Small intestine (tissue), 7 donors: ENCODE results near the gene CTBP2. TPM values are rescaled to one million over a fixed set of nuclear protein-coding genes. Genes with fewer than 3 reads are reported as not detected.

Experiments
- DNase-seq, 2 donors: peaks; one replicate each; pipeline versions ENCODE4 v3.0.0 to v3.0.0-alpha.2; 2013
- FAIRE-seq: peaks from 2 replicates; lab custom pipeline; 2012; peaks lifted over from hg19 to GRCh38; lab: Jason Lieb, UNC
- H3K27ac ChIP-seq, 3 donors: one replicate each; pipeline ENCODE4 v1.5.1; 2013; ENCODE audit warnings: low read length in 2 of 3, mild to moderate bottlenecking in 2 of 3, control low read depth in 1 of 3, inconsistent platforms in 1 of 3, low read depth in 1 of 3, moderate library complexity in 1 of 3
- H3K27me3 ChIP-seq, 3 donors: one replicate each; pipeline ENCODE4 v1.6.1; 2013; ENCODE audit warnings: low read length in 3 of 3, inconsistent platforms in 1 of 3; ENCODE audit not compliant: control insufficient read depth in 3 of 3, insufficient read depth in 3 of 3
- H3K36me3 ChIP-seq, 3 donors: one replicate each; pipeline ENCODE4 v1.6.1; 2013; ENCODE audit warnings: low read length in 3 of 3, inconsistent platforms in 1 of 3, low read depth in 1 of 3, mild to moderate bottlenecking in 1 of 3, moderate library complexity in 1 of 3; ENCODE audit not compliant: control insufficient read depth in 3 of 3, insufficient read depth in 2 of 3
- H3K4me1 ChIP-seq, 3 donors: one replicate each; pipeline ENCODE4 v1.6.1; 2013; ENCODE audit warnings: low read length in 2 of 3, inconsistent platforms in 1 of 3, low read depth in 1 of 3, mild to moderate bottlenecking in 1 of 3, moderate library complexity in 1 of 3; ENCODE audit not compliant: control insufficient read depth in 3 of 3, insufficient read depth in 2 of 3
- H3K4me3 ChIP-seq, 3 donors: one replicate each; pipeline ENCODE4 v1.5.1; 2013; ENCODE audit warnings: low read length in 3 of 3, control low read depth in 1 of 3, inconsistent platforms in 1 of 3, low read depth in 1 of 3, mild to moderate bottlenecking in 1 of 3, moderate library complexity in 1 of 3
- H3K9me3 ChIP-seq, 2 donors: one replicate each; pipeline ENCODE4 v1.6.1; 2013; ENCODE audit warnings: low read depth in 1 of 2, low read length in 1 of 2; ENCODE audit not compliant: control insufficient read depth in 2 of 2, insufficient read depth in 1 of 2
- WGBS, 3 donors: extraction: QIAGEN DNeasy Blood & Tissue Kit; methylation state at CpG; one replicate each; pipeline ENCODE4 v1.1.7; 2013; 5-methylcytosine and 5-hydroxymethylcytosine counted together
- polyA plus RNA-seq, 4 donors: library from polyadenylated mRNA; stranded (reverse) in 3 of 4; unstranded in 1 of 4; fragments of 200-250 nt in 3 of 4; fragments of 120-200 nt in 1 of 4; gene quantifications; one replicate each; pipeline versions ENCODE4 v1.2.1 to v1.2.3, GENCODE V29; 2013
- donor health status: healthy with polysubstance abuse.
- donor health status: control.
- donor health status: control.
- donor health status: Bipolar disorder and iron deficiency.
- donor health status: healthy.

CTBP2 gene
- polyA plus RNA-seq, 4 donors, result 38.1 to 56.8 (median 49.1) TPM

GRCh38 chr10:125118701-125119100, 41.7 kb downstream of the CTBP2 start:
- Histone ChIP-seq H3K27me3 (no peaks in the 10 kb centered on the region), H3K9me3 (no peaks in the 10 kb centered on the region), H3K36me3 (peaks cover 2 to 65% (median 2%) of the 10 kb centered on the region in 3 donors), H3K4me1 (peaks cover 15 to 43% (median 35%) of the 10 kb centered on the region in 3 donors), H3K27ac (peak overlapping the region in 1 of 3 donors; percentile 85), H3K4me3 (no peak overlapping the region)
- DNase-seq (no peak), FAIRE-seq (no peak)
- 79 to 88% (median 83%) methylated on average over 10 of the region's 10 CpGs for WGBS, 3 donors

GRCh38 chr10:125118011-125118611, 42.3 kb downstream of the CTBP2 start:
- Histone ChIP-seq H3K27ac (peak overlapping the region in 2 of 3 donors; percentile 54 to 85), H3K4me3 (no peak overlapping the region), H3K36me3 (peaks cover 2 to 62% (median 2%) of the 10 kb centered on the region in 3 donors), H3K9me3 (no peaks in the 10 kb centered on the region), H3K4me1 (peaks cover 12 to 44% (median 30%) of the 10 kb centered on the region in 3 donors), H3K27me3 (no peaks in the 10 kb centered on the region)
- DNase-seq, result peak in 1 of 2 donors; percentile 64
- WGBS, 3 donors, result 19 to 32% (median 30%) methylated on average over 13 to 14 of the region's 14 CpGs
- no peak for FAIRE-seq

- peaks cover 7 to 35% (median 27%) of the 10 kb centered on the region in 3 donors for H3K4me1 ChIP-seq
- H3K27ac ChIP-seq, result no peak overlapping the region
- peaks cover 0 to 54% (median 2%) of the 10 kb centered on the region in 3 donors for H3K36me3 ChIP-seq
- WGBS, 3 donors, result 73 to 79% (median 75%) methylated on average over 18 of the region's 18 CpGs
- no peaks in the 10 kb centered on the region for H3K9me3 ChIP-seq
- H3K27me3 ChIP-seq, result no peaks in the 10 kb centered on the region
- DNase-seq (no peak), FAIRE-seq (no peak)
- H3K4me3 ChIP-seq, result no peak overlapping the region
These were observed 43.6 kb downstream of the CTBP2 start for GRCh38 chr10:125116652-125117310.

GRCh38 chr10:125116041-125116649, 44.2 kb downstream of the CTBP2 start:
- Histone ChIP-seq H3K27me3 (no peaks in the 10 kb centered on the region), H3K4me3 (no peak overlapping the region), H3K4me1 (peaks cover 5 to 29% (median 21%) of the 10 kb centered on the region in 3 donors), H3K9me3 (no peaks in the 10 kb centered on the region), H3K36me3 (peaks cover 0 to 50% (median 2%) of the 10 kb centered on the region in 3 donors), H3K27ac (no peak overlapping the region)
- 79 to 88% (median 83%) methylated on average over 16 of the region's 16 CpGs for WGBS, 3 donors
- DNase-seq (no peak), FAIRE-seq (no peak)

- FAIRE-seq (no peak), DNase-seq (no peak)
- H3K4me1 ChIP-seq, result peaks cover 2 to 24% (median 14%) of the 10 kb centered on the region in 3 donors
- H3K36me3 ChIP-seq, result peaks cover 0 to 45% (median 0%) of the 10 kb centered on the region in 3 donors
- no peaks in the 10 kb centered on the region for H3K27me3 ChIP-seq
- H3K4me3 ChIP-seq, result no peak overlapping the region
- no peak overlapping the region for H3K27ac ChIP-seq
- 82 to 90% (median 82%) methylated on average over 5 of the region's 5 CpGs for WGBS, 3 donors
- no peaks in the 10 kb centered on the region for H3K9me3 ChIP-seq
These were observed 45.0 kb downstream of the CTBP2 start for GRCh38 chr10:125115409-125115808.

- H3K4me1 ChIP-seq, result peaks cover under 1 to 22% (median 10%) of the 10 kb centered on the region in 3 donors
- DNase-seq (no peak), FAIRE-seq (no peak)
These were observed 45.5 kb downstream of the CTBP2 start for GRCh38 chr10:125114761-125115391.

GRCh38 chr10:125113691-125114371, 46.5 kb downstream of the CTBP2 start:
- peaks cover 0 to 45% (median 6%) of the 10 kb centered on the region in 3 donors for H3K36me3 ChIP-seq
- FAIRE-seq, result no peak
- no peaks in the 10 kb centered on the region for H3K9me3 ChIP-seq
- peaks cover 0 to 19% (median 7%) of the 10 kb centered on the region in 3 donors for H3K4me1 ChIP-seq
- H3K27me3 ChIP-seq, result no peaks in the 10 kb centered on the region
- H3K27ac ChIP-seq, result no peak overlapping the region
- WGBS, 3 donors, result 61 to 78% (median 75%) methylated on average over 20 of the region's 20 CpGs
- no peak for DNase-seq
- no peak overlapping the region for H3K4me3 ChIP-seq

More at GRCh38 chr10:125114761-125115391, 45.5 kb downstream of the CTBP2 start:
- no peaks in the 10 kb centered on the region for H3K9me3 ChIP-seq
- no peaks in the 10 kb centered on the region for H3K27me3 ChIP-seq
- peaks cover 0 to 43% (median 0%) of the 10 kb centered on the region in 3 donors for H3K36me3 ChIP-seq
- WGBS, 3 donors, result 69 to 77% (median 70%) methylated on average over 16 of the region's 16 CpGs
- H3K27ac ChIP-seq, result no peak overlapping the region
- H3K4me3 ChIP-seq, result no peak overlapping the region
